HG02678 (cell line): Measurements from ENCODE around the gene ADCK2.
"Not testable (repeated sequence)": the region's sequence is repeated elsewhere in the genome, so short reads cannot be mapped to it uniquely, and the experiment has no call there.

Experiments
- ATAC-seq: cut with Tn5 transposase; IDR thresholded peaks from one replicate; pipeline ENCODE4 v1.9.1; 2021; ENCODE audit warnings: mild to moderate bottlenecking, moderate library complexity; ENCODE audit not compliant: unreplicated experiment

Gene ADCK2

GRCh38 chr7:140693849-140694248 lies 21.1 kb downstream of the ADCK2 start:
- ATAC-seq, result not testable (repeated sequence)

GRCh38 chr7:140694592-140694991 lies 21.8 kb downstream of the ADCK2 start:
- no peak for ATAC-seq

GRCh38 chr7:140695381-140695780 lies 22.6 kb downstream of the ADCK2 start:
- ATAC-seq, result no peak

GRCh38 chr7:140696024-140696679 lies 23.4 kb downstream of the ADCK2 start:
- ATAC-seq, result no peak

GRCh38 chr7:140696680-140697446 lies 24.1 kb downstream of the ADCK2 start, which contains the start of gene NDUFB2:
NDUFB2 (plus strand) TSS chr7:140696708; CDS start chr7:140696745, 37 bp downstream.
- peak; percentile 94 for ATAC-seq

GRCh38 chr7:140697447-140698143 lies 24.9 kb downstream of the ADCK2 start:
- no peak for ATAC-seq

GRCh38 chr7:140698477-140698876 lies 25.7 kb downstream of the ADCK2 start:
- no peak for ATAC-seq

- no peak for ATAC-seq
Observed at GRCh38 chr7:140702774-140703173, 30.0 kb downstream of the ADCK2 start.

GRCh38 chr7:140704205-140704604 lies 31.5 kb downstream of the ADCK2 start:
- no peak for ATAC-seq

GRCh38 chr7:140707132-140707531 lies 34.4 kb downstream of the ADCK2 start:
- ATAC-seq, result no peak

GRCh38 chr7:140708764-140709163 lies 36.0 kb downstream of the ADCK2 start:
- ATAC-seq, result not testable (repeated sequence)

- not testable (repeated sequence) for ATAC-seq
Observed at GRCh38 chr7:140712392-140712791, 39.6 kb downstream of the ADCK2 start.

- no peak for ATAC-seq
Observed at GRCh38 chr7:140714331-140715040, 41.7 kb downstream of the ADCK2 start.

- no peak for ATAC-seq
Observed at GRCh38 chr7:140719721-140720120, 47.0 kb downstream of the ADCK2 start.

- ATAC-seq, result no peak
Observed at GRCh38 chr7:140722254-140722653, 49.5 kb downstream of the ADCK2 start.

GRCh38 chr7:140723006-140723405 lies 50.3 kb downstream of the ADCK2 start:
- no peak for ATAC-seq

GRCh38 chr7:140723574-140723973 lies 50.8 kb downstream of the ADCK2 start:
- ATAC-seq, result no peak

- ATAC-seq, result no peak
Observed at GRCh38 chr7:140724706-140725105, 52.0 kb downstream of the ADCK2 start.

GRCh38 chr7:140726281-140726680 lies 53.5 kb downstream of the ADCK2 start:
- ATAC-seq, result no peak

- no peak for ATAC-seq
Observed at GRCh38 chr7:140732416-140732815, 59.7 kb downstream of the ADCK2 start.

GRCh38 chr7:140734096-140734495 lies 61.4 kb downstream of the ADCK2 start:
- ATAC-seq, result no peak
